AG09319 (cell line): ENCODE measurements around the gene LY86.
A peak's percentile ranks its signal among the peaks of the same experiment; 100 is the strongest.

Experiments
- DNase-seq: peaks from one replicate; pipeline ENCODE4 v3.0.0-alpha.2; 2010; ENCODE audit warnings: low read depth; ENCODE audit errors: extremely low read depth
- TF ChIP-seq, protein P1 (sequence below): IDR thresholded peaks from 2 replicates; pipeline ENCODE4 v1.5.1; 2011; ENCODE audit warnings: low read depth, mild to moderate bottlenecking, inconsistent platforms, low read length, moderate library complexity

LY86 gene

GRCh38 chr6:6674872-6675271 is 86.4 kb downstream of the LY86 start:
- TF ChIP-seq, protein P1, sequence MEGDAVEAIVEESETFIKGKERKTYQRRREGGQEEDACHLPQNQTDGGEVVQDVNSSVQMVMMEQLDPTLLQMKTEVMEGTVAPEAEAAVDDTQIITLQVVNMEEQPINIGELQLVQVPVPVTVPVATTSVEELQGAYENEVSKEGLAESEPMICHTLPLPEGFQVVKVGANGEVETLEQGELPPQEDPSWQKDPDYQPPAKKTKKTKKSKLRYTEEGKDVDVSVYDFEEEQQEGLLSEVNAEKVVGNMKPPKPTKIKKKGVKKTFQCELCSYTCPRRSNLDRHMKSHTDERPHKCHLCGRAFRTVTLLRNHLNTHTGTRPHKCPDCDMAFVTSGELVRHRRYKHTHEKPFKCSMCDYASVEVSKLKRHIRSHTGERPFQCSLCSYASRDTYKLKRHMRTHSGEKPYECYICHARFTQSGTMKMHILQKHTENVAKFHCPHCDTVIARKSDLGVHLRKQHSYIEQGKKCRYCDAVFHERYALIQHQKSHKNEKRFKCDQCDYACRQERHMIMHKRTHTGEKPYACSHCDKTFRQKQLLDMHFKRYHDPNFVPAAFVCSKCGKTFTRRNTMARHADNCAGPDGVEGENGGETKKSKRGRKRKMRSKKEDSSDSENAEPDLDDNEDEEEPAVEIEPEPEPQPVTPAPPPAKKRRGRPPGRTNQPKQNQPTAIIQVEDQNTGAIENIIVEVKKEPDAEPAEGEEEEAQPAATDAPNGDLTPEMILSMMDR, result peak; percentile 36
- DNase-seq, result no peak

DNA sequence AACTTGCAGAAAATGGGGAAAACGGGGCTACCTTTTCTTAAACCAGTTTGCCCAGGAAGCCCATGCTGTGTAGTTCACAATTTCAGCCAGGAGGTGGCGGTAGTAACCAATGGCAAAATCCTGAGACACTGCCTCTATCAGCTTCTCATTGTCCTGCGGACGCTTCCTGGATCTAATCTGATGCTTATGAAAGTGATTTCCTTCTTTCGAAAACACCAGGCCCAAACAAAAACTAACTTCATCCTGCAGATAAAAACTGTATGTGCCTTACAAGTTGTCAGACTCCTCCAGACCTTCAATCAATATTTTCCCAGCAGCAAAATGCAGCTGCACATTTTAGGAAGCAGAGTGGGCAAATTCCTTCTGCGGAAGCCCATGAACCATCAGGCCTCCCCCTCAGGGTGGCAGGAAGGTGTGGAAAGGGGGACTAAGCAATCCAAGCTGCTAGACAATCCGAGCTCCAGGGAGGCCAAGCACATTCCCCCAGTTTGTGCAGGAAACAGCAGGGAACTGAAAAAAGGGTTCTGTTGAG is 88.5 kb downstream of the LY86 start:
- TF ChIP-seq, protein P1, result peak; percentile 96
- peak; percentile 51 for DNase-seq

DNA sequence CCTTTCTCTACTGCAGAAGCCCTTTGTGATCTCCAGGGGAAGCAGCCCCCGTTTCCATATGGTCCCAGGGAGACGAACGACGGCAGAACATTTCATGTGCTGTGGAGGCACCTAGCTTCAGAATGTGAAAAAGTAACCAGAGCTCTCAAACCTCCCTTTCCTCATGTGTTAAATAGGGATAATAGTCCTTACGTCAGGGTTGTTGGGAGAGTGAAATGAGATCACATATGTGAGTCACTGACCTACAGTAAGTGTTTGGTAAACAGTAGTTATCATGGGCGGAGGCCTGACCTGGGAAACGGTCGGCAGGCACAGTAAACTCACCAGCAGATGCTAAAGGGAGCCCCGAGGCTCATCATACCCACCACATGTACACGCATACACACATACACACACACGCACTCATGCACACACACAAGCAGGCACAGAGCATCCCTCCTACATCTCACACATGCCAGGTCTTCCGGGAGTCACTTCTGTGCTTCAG is 89.7 kb downstream of the LY86 start:
- TF ChIP-seq, protein P1, result no peak
- DNase-seq, result no peak

GRCh38 chr6:6678811-6679210 is 90.3 kb downstream of the LY86 start:
- TF ChIP-seq, protein P1, result no peak
- no peak for DNase-seq

- DNase-seq, result no peak
- TF ChIP-seq, protein P1, result no peak
These were observed 91.1 kb downstream of the LY86 start for GRCh38 chr6:6679633-6680032.

DNA sequence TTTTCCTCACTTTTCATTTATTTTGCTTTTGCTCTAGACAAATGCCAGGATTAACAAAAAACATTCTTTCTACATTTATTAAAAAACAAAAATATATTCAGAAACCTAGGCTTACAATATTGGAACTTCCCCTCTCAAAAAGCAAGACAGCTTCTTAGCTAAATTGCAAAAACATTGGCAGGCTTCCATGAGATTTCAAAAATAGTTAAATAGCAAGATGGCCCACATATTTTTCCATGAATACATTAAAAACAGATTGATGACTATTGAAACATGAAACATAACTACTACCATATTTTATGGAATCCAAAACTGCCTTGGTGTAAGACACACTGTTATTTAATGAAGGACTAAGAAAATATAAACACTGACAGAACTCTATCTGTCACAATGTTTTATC is 92.0 kb downstream of the LY86 start:
- TF ChIP-seq, protein P1, result no peak
- DNase-seq, result no peak

GRCh38 chr6:6681075-6681849 is 92.7 kb downstream of the LY86 start:
- TF ChIP-seq, protein P1, result no peak

More at GRCh38 chr6:6681075-6681849, 92.7 kb downstream of the LY86 start:
- DNase-seq, result no peak
